Middle frontal gyrus (tissue), 1 donor: Measurements from ENCODE around the gene PER2.
A peak's percentile ranks its signal among the peaks of the same experiment; 100 is the strongest.

Source experiments
- DNase-seq: peaks from one replicate; pipeline ENCODE4 v3.0.0-alpha.2; 2015; ENCODE audit warnings: low spot score; ENCODE audit errors: extremely low spot score

PER2 gene

GRCh38 chr2:238267341-238267710 lies 21.1 kb downstream of the PER2 start:
- DNase-seq: no peak

- no peak for DNase-seq
Observed at GRCh38 chr2:238265605-238266004, 22.8 kb downstream of the PER2 start.

- no peak for DNase-seq
Observed at GRCh38 chr2:238264072-238264460, 24.3 kb downstream of the PER2 start.

- peak; percentile 79 for DNase-seq
Observed at GRCh38 chr2:238263204-238264071, 25.0 kb downstream of the PER2 start.

- DNase-seq: no peak
Observed at GRCh38 chr2:238262496-238263122, 25.8 kb downstream of the PER2 start.

- no peak for DNase-seq
Observed at GRCh38 chr2:238261718-238262375, 26.6 kb downstream of the PER2 start.

GRCh38 chr2:238260883-238261282 lies 27.5 kb downstream of the PER2 start:
- no peak for DNase-seq

GRCh38 chr2:238259061-238260020 lies 29.1 kb downstream of the PER2 start:
- DNase-seq: no peak

GRCh38 chr2:238257786-238258700 lies 30.4 kb downstream of the PER2 start:
- DNase-seq: no peak

GRCh38 chr2:238256594-238257104 lies 31.8 kb downstream of the PER2 start:
- no peak for DNase-seq

- DNase-seq: no peak
Observed at GRCh38 chr2:238256111-238256510, 32.3 kb downstream of the PER2 start.

GRCh38 chr2:238255636-238256035 lies 32.8 kb downstream of the PER2 start:
- DNase-seq: no peak

- DNase-seq: no peak
Observed at GRCh38 chr2:238255151-238255551, 33.3 kb downstream of the PER2 start.

GRCh38 chr2:238254095-238254723 lies 34.2 kb downstream of the PER2 start:
- no peak for DNase-seq

GRCh38 chr2:238252766-238253630 lies 35.4 kb downstream of the PER2 start:
- no peak for DNase-seq

GRCh38 chr2:238251986-238252385 lies 36.4 kb downstream of the PER2 start:
- no peak for DNase-seq

GRCh38 chr2:238251331-238251730 lies 37.1 kb downstream of the PER2 start:
- no peak for DNase-seq

- DNase-seq: no peak
Observed at GRCh38 chr2:238250896-238251295, 37.5 kb downstream of the PER2 start.
